ENCODE results near the gene GULP1.

GRCh38 chr2:188573453-188573852 is 281.8 kb downstream of the GULP1 start:
- no peak for TF ChIP-seq ZNF510 (tag by site-specific recombination; IDR thresholded peaks at IDR 0.05; ENCODE audit: insufficient replicate concordance)
- TF ChIP-seq, protein P1, sequence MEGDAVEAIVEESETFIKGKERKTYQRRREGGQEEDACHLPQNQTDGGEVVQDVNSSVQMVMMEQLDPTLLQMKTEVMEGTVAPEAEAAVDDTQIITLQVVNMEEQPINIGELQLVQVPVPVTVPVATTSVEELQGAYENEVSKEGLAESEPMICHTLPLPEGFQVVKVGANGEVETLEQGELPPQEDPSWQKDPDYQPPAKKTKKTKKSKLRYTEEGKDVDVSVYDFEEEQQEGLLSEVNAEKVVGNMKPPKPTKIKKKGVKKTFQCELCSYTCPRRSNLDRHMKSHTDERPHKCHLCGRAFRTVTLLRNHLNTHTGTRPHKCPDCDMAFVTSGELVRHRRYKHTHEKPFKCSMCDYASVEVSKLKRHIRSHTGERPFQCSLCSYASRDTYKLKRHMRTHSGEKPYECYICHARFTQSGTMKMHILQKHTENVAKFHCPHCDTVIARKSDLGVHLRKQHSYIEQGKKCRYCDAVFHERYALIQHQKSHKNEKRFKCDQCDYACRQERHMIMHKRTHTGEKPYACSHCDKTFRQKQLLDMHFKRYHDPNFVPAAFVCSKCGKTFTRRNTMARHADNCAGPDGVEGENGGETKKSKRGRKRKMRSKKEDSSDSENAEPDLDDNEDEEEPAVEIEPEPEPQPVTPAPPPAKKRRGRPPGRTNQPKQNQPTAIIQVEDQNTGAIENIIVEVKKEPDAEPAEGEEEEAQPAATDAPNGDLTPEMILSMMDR (tag by site-specific recombination; IDR thresholded peaks at IDR 0.05), result no peak
- TF ChIP-seq, protein P2, sequence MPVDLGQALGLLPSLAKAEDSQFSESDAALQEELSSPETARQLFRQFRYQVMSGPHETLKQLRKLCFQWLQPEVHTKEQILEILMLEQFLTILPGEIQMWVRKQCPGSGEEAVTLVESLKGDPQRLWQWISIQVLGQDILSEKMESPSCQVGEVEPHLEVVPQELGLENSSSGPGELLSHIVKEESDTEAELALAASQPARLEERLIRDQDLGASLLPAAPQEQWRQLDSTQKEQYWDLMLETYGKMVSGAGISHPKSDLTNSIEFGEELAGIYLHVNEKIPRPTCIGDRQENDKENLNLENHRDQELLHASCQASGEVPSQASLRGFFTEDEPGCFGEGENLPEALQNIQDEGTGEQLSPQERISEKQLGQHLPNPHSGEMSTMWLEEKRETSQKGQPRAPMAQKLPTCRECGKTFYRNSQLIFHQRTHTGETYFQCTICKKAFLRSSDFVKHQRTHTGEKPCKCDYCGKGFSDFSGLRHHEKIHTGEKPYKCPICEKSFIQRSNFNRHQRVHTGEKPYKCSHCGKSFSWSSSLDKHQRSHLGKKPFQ (tag by site-specific recombination; IDR thresholded peaks at IDR 0.05), result peak; percentile 48; the same call in 1 of the 2 replicates
- TF ChIP-seq SETDB1 (IDR thresholded peaks at IDR 0.05; ENCODE audit: insufficient read length, low read length), result no peak
- TF ChIP-seq REPIN1 (tag by site-specific recombination; IDR thresholded peaks at IDR 0.05; ENCODE audit: low read depth), result no peak
- TF ChIP-seq KLF1 (tag by site-specific recombination; IDR thresholded peaks at IDR 0.05), result no peak
- TF ChIP-seq ZNF501 (tag by site-specific recombination; IDR thresholded peaks at IDR 0.05), result peak; percentile 76; the same call in 1 of the 2 replicates
- TF ChIP-seq ZBTB20 (tag by site-specific recombination; IDR thresholded peaks at IDR 0.05), result no peak
- no peak for TF ChIP-seq ZNF707 (tag by site-specific recombination; IDR thresholded peaks at IDR 0.05)
- TF ChIP-seq, protein P3, sequence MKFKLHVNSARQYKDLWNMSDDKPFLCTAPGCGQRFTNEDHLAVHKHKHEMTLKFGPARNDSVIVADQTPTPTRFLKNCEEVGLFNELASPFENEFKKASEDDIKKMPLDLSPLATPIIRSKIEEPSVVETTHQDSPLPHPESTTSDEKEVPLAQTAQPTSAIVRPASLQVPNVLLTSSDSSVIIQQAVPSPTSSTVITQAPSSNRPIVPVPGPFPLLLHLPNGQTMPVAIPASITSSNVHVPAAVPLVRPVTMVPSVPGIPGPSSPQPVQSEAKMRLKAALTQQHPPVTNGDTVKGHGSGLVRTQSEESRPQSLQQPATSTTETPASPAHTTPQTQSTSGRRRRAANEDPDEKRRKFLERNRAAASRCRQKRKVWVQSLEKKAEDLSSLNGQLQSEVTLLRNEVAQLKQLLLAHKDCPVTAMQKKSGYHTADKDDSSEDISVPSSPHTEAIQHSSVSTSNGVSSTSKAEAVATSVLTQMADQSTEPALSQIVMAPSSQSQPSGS (tag by site-specific recombination; IDR thresholded peaks at IDR 0.05; ENCODE audit: low read depth), result no peak
- TF ChIP-seq ZNF239 (tag by site-specific recombination; IDR thresholded peaks at IDR 0.05), result no peak

Data from HEK293 (cell line).